A673 (cell line): ENCODE measurements around the gene SMARCD2. TPM values are rescaled to one million over a fixed set of nuclear protein-coding genes. Genes with fewer than 3 reads are reported as not detected.

Experiments used
- BruUV-seq: library from RNA; stranded (reverse); fragments of 400-500 nt; replicated peaks from 2 replicates; lab custom pipeline; 2021; lab: Mats Ljungman, UMichigan
- CTCF ChIA-PET: fragments of 300-600 bp; sonication (Branson Sonifier 250); formaldehyde crosslinking; loops from one replicate; lab custom pipeline; 2022; ENCODE audit warnings: antibody characterized with exemption; lab: Charles Lee
- POLR2A ChIA-PET: fragments of 300-600 bp; sonication (Branson Sonifier 250); formaldehyde crosslinking; loops from one replicate; lab custom pipeline; 2022; ENCODE audit warnings: antibody characterized with exemption; ENCODE audit not compliant: low non-redundant PET; lab: Charles Lee
- DNase-seq: peaks from one replicate; pipeline ENCODE4 v3.0.0-alpha.2; 2015; ENCODE audit warnings: low spot score
- H3K27ac ChIP-seq: fragments of 200-600 bp; sonication (generic); 2 replicates; pipeline ENCODE4 v1.5.1; 2016; ENCODE audit warnings: mixed run types, low read depth, mild to moderate bottlenecking, mixed read lengths, antibody characterized with exemption, low read length; ENCODE audit not compliant: poor library complexity, severe bottlenecking
- H3K27me3 ChIP-seq: fragments of 200-600 bp; sonication (generic); replicated peaks from 2 replicates; pipeline ENCODE4 v1.6.1; 2017; ENCODE audit warnings: mixed run types, low read depth, mild to moderate bottlenecking, mixed read lengths, antibody characterized with exemption, low read length; ENCODE audit not compliant: insufficient read depth, poor library complexity
- H3K36me3 ChIP-seq: fragments of 200-600 bp; sonication (generic); 2 replicates; pipeline ENCODE4 v1.6.1; 2016; ENCODE audit warnings: mixed run types, mild to moderate bottlenecking, mixed read lengths, antibody characterized with exemption, low read length; ENCODE audit not compliant: insufficient read depth, poor library complexity, severe bottlenecking
- H3K4me1 ChIP-seq: fragments of 200-600 bp; sonication (generic); 2 replicates; pipeline ENCODE4 v1.6.1; 2017; ENCODE audit warnings: mixed run types, mild to moderate bottlenecking, mixed read lengths, antibody characterized with exemption, low read length; ENCODE audit not compliant: insufficient read depth, poor library complexity, severe bottlenecking
- H3K4me3 ChIP-seq: fragments of 200-600 bp; sonication (generic); 2 replicates; pipeline ENCODE4 v1.5.1; 2016; ENCODE audit warnings: low read depth, mixed run types, mild to moderate bottlenecking, mixed read lengths, low read length; ENCODE audit not compliant: poor library complexity, severe bottlenecking
- H3K9me3 ChIP-seq: fragments of 200-600 bp; sonication (generic); 2 replicates; pipeline ENCODE4 v1.6.1; 2016; ENCODE audit warnings: mixed run types, low read depth, mild to moderate bottlenecking, mixed read lengths, antibody characterized with exemption, low read length; ENCODE audit not compliant: poor library complexity, severe bottlenecking
- EZH2 ChIP-seq: fragments of 200-600 bp; sonication (generic); IDR thresholded peaks from 2 replicates; pipeline ENCODE4 v1.6.1; 2017; ENCODE audit warnings: borderline replicate concordance, low read depth, mild to moderate bottlenecking, mixed read lengths, antibody characterized with exemption, low read length; ENCODE audit not compliant: poor library complexity, severe bottlenecking
- intact Hi-C: fragments of 100-400 bp; cut with micrococcal nuclease; formaldehyde crosslinking; loops from one replicate; pipeline ENCODE4 v1.10.0; 2022; ENCODE audit not compliant: unreplicated experiment
- total RNA-seq: library from RNA; stranded (reverse); gene quantifications from 2 replicates; pipeline ENCODE4 v1.2.3, GENCODE V29; 2021
- TF ChIP-seq, protein P1 (sequence below): fragments of 300-800, 200-600 bp; sonication (generic); conservative IDR thresholded peaks from 2 replicates; pipeline ENCODE4 v1.5.1; 2017; ENCODE audit warnings: low read depth, mild to moderate bottlenecking, antibody characterized with exemption, low read length, moderate library complexity, mixed read lengths

Gene SMARCD2
- total RNA-seq, 1 experiment from 2014 or later, result 71.9 TPM

DNA sequence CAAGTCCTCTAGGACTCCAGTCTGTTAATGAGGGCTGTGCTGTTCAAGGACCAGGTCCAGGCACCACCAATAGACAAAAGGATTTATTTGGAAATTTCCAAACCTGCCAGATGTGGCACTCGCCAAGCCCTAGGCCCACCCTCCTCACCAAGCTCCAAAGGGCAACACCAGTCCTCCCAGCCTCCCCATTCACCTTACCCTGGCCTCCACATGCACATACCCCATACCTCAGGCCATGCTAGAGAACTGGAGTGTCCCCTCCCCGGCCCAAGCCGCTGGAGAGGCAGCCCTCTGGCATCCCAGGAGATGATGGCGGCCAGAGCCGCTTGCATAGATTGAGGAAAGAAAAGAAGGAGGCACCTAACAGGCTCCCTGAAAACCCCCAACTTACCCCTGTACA, 10.5 kb downstream of the SMARCD2 start:
- Histone ChIP-seq H3K27me3 (no peaks in the 10 kb centered on the region), H3K9me3 (no peaks in the 10 kb centered on the region), H3K27ac (no peak overlapping the region), H3K4me1 (peaks cover 22% of the 10 kb centered on the region), H3K4me3 (no peak overlapping the region), H3K36me3 (peaks cover 80% of the 10 kb centered on the region)
- TF ChIP-seq, protein P1, sequence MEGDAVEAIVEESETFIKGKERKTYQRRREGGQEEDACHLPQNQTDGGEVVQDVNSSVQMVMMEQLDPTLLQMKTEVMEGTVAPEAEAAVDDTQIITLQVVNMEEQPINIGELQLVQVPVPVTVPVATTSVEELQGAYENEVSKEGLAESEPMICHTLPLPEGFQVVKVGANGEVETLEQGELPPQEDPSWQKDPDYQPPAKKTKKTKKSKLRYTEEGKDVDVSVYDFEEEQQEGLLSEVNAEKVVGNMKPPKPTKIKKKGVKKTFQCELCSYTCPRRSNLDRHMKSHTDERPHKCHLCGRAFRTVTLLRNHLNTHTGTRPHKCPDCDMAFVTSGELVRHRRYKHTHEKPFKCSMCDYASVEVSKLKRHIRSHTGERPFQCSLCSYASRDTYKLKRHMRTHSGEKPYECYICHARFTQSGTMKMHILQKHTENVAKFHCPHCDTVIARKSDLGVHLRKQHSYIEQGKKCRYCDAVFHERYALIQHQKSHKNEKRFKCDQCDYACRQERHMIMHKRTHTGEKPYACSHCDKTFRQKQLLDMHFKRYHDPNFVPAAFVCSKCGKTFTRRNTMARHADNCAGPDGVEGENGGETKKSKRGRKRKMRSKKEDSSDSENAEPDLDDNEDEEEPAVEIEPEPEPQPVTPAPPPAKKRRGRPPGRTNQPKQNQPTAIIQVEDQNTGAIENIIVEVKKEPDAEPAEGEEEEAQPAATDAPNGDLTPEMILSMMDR, result no peak
- no peak for TF ChIP-seq EZH2
- POLR2A ChIA-PET, result no interaction called here
- CTCF ChIA-PET, result no interaction called here
- BruUV-seq, result no TSS peak
- no peak for DNase-seq
- intact Hi-C loops, result no loop called here

DNA sequence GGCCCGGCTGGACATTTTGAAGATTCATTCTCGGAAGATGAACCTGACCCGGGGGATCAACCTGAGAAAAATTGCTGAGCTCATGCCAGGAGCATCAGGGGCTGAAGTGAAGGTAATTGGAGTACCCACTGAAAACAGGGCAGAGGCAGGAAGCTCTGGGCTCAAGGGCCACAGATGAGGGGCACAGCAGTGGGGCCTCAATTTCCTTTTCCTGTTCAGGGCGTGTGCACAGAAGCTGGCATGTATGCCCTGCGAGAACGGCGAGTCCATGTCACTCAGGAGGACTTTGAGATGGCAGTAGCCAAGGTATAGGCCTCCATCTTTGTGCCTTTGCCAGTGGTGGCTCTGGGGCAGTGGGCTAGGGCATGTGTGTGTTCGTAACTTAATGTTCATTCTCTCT, 11.0 kb downstream of the SMARCD2 start:
- BruUV-seq, result TSS peak; percentile 47

DNA sequence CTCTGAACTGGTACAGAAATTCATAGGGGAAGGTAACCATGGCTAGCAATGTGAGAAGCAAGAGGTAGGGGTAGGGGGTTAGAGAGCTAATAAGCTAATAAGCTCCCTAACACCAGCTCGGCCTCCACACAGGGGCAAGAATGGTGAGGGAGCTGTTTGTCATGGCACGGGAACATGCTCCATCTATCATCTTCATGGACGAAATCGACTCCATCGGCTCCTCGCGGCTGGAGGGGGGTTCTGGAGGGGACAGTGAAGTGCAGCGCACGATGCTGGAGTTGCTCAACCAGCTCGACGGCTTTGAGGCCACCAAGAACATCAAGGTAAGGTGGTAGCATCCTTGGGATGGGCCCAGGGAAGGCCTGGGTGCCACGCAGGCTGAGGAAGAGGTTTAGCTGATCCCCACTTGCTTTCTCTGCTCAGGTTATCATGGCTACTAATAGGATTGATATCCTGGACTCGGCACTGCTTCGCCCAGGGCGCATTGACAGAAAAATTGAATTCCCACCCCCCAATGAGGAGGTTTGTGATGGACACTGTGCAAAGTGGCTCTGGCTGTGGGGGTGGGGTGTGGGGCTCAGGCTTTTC, 11.5 kb downstream of the SMARCD2 start:
- POLR2A ChIA-PET, result no interaction called here
- CTCF ChIA-PET, result no interaction called here
- H3K27me3 ChIP-seq, result no peaks in the 10 kb centered on the region
- intact Hi-C loops, result no loop called here
- no peak for DNase-seq
- no peaks in the 10 kb centered on the region for H3K9me3 ChIP-seq
- H3K4me3 ChIP-seq, result no peak overlapping the region
- no TSS peak for BruUV-seq
- peaks cover 22% of the 10 kb centered on the region for H3K4me1 ChIP-seq
- TF ChIP-seq EZH2, result no peak
- TF ChIP-seq, protein P1, result no peak
- peaks cover 69% of the 10 kb centered on the region for H3K36me3 ChIP-seq
- H3K27ac ChIP-seq, result no peak overlapping the region

More for the DNA sequence above, 11.0 kb downstream of the SMARCD2 start:
- H3K27me3 ChIP-seq, result no peaks in the 10 kb centered on the region
- peaks cover 74% of the 10 kb centered on the region for H3K36me3 ChIP-seq
- no peak for TF ChIP-seq EZH2
- TF ChIP-seq, protein P1, result no peak
- H3K4me3 ChIP-seq, result no peak overlapping the region
- no peaks in the 10 kb centered on the region for H3K9me3 ChIP-seq
- intact Hi-C loops, result no loop called here
- POLR2A ChIA-PET, result no interaction called here
- DNase-seq, result no peak
- H3K27ac ChIP-seq, result no peak overlapping the region
- peaks cover 22% of the 10 kb centered on the region for H3K4me1 ChIP-seq
- CTCF ChIA-PET, result no interaction called here
